GM12892 (cell line): Measurements from ENCODE around the gene MVB12B.

Experiments
- POLR2A ChIP-seq: IDR thresholded peaks from 2 replicates; pipeline ENCODE4 v1.6.1; 2011; ENCODE audit warnings: low read depth, low read length, control low read depth
- TAF1 ChIP-seq: IDR thresholded peaks from 2 replicates; pipeline ENCODE4 v1.6.1; 2011; ENCODE audit warnings: low read depth, mild to moderate bottlenecking, control low read depth, low read length, borderline replicate concordance

GRCh38 chr9:126443144-126443543 lies 116.5 kb downstream of the MVB12B start:
- TF ChIP-seq POLR2A (no peak), TAF1 (no peak)
